Esophagus squamous epithelium (tissue), 5 donors: ENCODE results near the gene EBF4. TPM values are rescaled to one million over a fixed set of nuclear protein-coding genes. Genes with fewer than 3 reads are reported as not detected.

Experiments
- DNase-seq: peaks from one replicate; lab custom pipeline; 2025; lab: John Stamatoyannopoulos, UW
- H3K27ac ChIP-seq, 4 donors: fragments of 200-600 bp; sonication (generic); one replicate each; pipeline ENCODE4 v1.5.1; 2016 to 2019; ENCODE audit warnings: mild to moderate bottlenecking in 1 of 4
- H3K27me3 ChIP-seq, 4 donors: fragments of 200-600 bp; sonication (generic); 1 replicate in 3 of 4; 2 replicates in 1 of 4; pipeline versions ENCODE4 v1.5.1 to v1.6.0; 2017 to 2021; ENCODE audit warnings: antibody characterized with exemption in 1 of 4
- H3K36me3 ChIP-seq, 3 donors: fragments of 200-600 bp; sonication (generic); one replicate each; pipeline ENCODE4 v1.5.1; 2016 to 2019
- H3K4me1 ChIP-seq, 3 donors: fragments of 200-600 bp; sonication (generic); one replicate each; pipeline ENCODE4 v1.5.1; 2017 to 2019
- H3K4me3 ChIP-seq, 4 donors: fragments of 200-600 bp; sonication (generic); 1 replicate in 3 of 4; 2 replicates in 1 of 4; pipeline ENCODE4 v1.5.1; 2016 to 2019; ENCODE audit warnings: mild to moderate bottlenecking in 2 of 4, moderate library complexity in 1 of 4
- H3K9me3 ChIP-seq, 3 donors: fragments of 200-600 bp; sonication (generic); one replicate each; pipeline ENCODE4 v1.5.1; 2016 to 2019
- CTCF ChIP-seq, 6 experiments: fragments of 450-650 bp in 4 of 6; fragments of 200-600 bp in 2 of 6; sonication (generic) in 2 of 6; IDR thresholded peaks; one replicate each; pipeline ENCODE4 v1.5.1; 2016 to 2019; ENCODE audit warnings: antibody characterized with exemption in 6 of 6, mild to moderate bottlenecking in 4 of 6, moderate library complexity in 4 of 6
- POLR2A ChIP-seq, 4 donors: fragments of 450-650 bp; IDR thresholded peaks; one replicate each; pipeline ENCODE4 v1.6.1; 2017; ENCODE audit warnings: antibody characterized with exemption in 4 of 4, mild to moderate bottlenecking in 4 of 4, moderate library complexity in 3 of 4
- WGBS, 2 donors: methylation state at CpG; one replicate each; pipeline ENCODE4 v1.1.5; 2018; 5-methylcytosine and 5-hydroxymethylcytosine counted together
- intact Hi-C: fragments of 100-400 bp; cut with DNase I; formaldehyde crosslinking; loops from one replicate; pipeline ENCODE4 v1.15.0; 2022
- total RNA-seq, 4 donors: library from RNA; depleted of rRNA; stranded (reverse); fragments of >200 nt; gene quantifications; one replicate each; pipeline ENCODE4 v1.1.0, GENCODE V29; 2016
- donor health status: DM: yes; HTN: yes; CAD: no.

Gene EBF4
- total RNA-seq, 4 donors from 2014 or later = 3.2 to 10.4 (median 7.2) TPM

DNA sequence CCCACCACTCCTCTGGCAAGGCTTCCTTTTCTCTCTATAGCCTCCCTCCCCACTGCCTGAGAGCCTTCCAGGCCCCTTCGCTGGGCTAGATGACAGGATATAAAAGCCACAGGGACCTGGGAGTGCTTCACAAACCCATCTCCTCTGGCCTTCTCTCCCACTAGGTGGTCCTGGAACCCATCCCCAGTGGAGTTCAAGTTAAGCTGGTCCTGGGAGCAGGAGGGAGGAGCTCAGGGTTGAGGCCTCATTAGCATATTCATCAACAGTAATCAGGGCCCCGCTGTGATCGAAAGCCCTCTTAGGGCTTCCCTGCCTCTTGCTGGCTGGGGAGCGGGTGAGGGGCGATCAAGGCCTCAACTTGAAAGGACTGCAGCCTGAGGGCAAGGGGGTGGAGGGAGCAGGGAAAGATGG, 9.1 kb downstream of the EBF4 start:
- 74 to 83% methylated on average over 1 to 3 of the region's 5 CpGs for WGBS, 2 donors

DNA sequence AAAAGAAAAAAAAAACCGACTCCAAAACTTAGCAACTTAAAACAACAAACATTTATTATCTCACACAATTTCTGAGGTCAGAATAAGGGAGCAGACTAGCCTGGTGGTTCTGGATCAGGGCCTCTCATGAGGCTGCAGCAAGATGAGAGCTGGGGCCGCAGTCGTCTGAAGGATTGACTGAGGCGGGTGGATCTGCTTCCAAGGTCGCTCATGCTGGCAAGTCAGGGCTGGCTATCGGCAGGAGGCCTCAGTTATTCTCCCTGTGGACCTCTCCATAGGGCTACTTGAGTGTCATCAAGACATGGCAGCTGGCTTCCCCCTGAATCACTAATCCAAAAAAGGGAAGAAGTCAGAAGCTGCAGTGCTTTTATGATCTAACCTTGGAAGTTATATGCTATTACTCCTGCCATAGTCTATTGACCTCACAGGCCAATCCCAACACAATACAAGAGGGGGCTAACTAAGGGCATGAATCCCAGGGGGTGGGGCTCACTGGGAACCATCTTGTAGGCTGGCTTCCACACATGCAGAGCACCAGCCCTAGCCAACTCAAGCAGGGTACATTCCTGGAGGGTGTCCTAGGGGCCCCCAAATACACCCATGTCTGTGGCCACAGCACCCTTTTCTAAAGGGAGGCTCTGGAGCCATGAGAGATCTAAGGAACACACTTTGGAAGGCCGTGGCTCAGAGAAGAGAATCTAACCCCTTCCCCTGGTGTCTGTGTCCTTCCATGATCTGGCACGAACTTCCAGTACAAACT, 11.3 kb downstream of the EBF4 start:
- no peaks in the 10 kb centered on the region for H3K9me3 ChIP-seq
- no peak overlapping the region for H3K27ac ChIP-seq
- 82 to 85% methylated on average over 7 to 8 of the region's 8 CpGs for WGBS, 2 donors
- H3K27me3 ChIP-seq = peaks cover 0 to 14% (median 0%) of the 10 kb centered on the region in 4 donors
- intact Hi-C loops = no loop called here
- no peak overlapping the region for H3K4me3 ChIP-seq
- H3K36me3 ChIP-seq = no peaks in the 10 kb centered on the region
- no peaks in the 10 kb centered on the region for H3K4me1 ChIP-seq
- DNase-seq = no peak
- TF ChIP-seq CTCF (IDR thresholded peaks at IDR 0.05) (no peak), POLR2A (IDR thresholded peaks at IDR 0.05) (no peak)

More for the DNA sequence above, 9.1 kb downstream of the EBF4 start:
- TF ChIP-seq POLR2A (IDR thresholded peaks at IDR 0.05) = no peak
- TF ChIP-seq CTCF (IDR thresholded peaks at IDR 0.05) = no peak
- Histone ChIP-seq H3K4me3 (no peak overlapping the region), H3K27me3 (peaks cover 0 to 30% (median 0%) of the 10 kb centered on the region in 4 donors), H3K9me3 (no peaks in the 10 kb centered on the region), H3K36me3 (no peaks in the 10 kb centered on the region), H3K4me1 (no peaks in the 10 kb centered on the region), H3K27ac (no peak overlapping the region)
- no peak for DNase-seq
- intact Hi-C loops = no loop called here

GRCh38 chr20:2705931-2706645, 13.5 kb downstream of the EBF4 start:
- 85 to 91% methylated on average over 12 to 14 of the region's 14 CpGs for WGBS, 2 donors
- TF ChIP-seq POLR2A (IDR thresholded peaks at IDR 0.05) = no peak
- TF ChIP-seq CTCF (IDR thresholded peaks at IDR 0.05) = no peak
- intact Hi-C loops = no loop called here
- no peak for DNase-seq
- H3K4me1 ChIP-seq = no peaks in the 10 kb centered on the region
- no peak overlapping the region for H3K27ac ChIP-seq
- no peaks in the 10 kb centered on the region for H3K36me3 ChIP-seq
- H3K4me3 ChIP-seq = no peak overlapping the region
- H3K27me3 ChIP-seq = peaks cover 0 to 17% (median 0%) of the 10 kb centered on the region in 4 donors
- no peaks in the 10 kb centered on the region for H3K9me3 ChIP-seq

DNA sequence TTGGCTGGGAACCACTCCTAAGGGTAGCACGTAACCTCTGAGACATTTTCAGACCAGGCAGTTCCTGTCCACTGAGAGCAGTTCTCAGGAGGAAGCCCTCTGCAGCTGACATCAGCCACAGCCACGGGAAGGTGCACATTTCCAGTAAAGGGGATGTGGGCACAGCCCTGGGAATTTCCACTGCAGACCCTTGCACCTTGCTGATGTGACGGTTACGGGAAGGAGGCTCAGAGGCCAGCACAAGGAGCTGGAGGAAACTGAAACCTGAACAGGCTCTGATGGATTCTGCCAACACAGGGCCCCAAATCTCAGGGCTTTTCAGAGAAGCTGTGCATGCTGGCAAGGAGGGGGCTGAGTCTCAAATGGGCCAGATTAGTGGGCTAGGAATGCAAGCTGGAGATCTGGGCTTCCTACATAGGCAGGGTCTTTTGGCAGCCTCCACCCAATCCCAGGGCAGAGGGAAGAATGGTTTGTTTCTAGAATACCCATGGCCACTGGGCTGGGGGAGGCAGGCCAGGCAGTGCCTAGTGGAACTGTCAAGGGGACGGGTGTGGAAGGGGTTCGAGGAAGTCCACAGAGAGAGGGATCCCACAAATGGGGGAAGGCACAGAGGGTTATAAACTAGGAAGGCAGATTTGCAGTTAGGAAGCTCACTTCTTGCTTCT, 14.2 kb downstream of the EBF4 start:
- H3K36me3 ChIP-seq = no peaks in the 10 kb centered on the region
- 70 to 80% methylated on average over 4 to 6 of the region's 6 CpGs for WGBS, 2 donors
- H3K9me3 ChIP-seq = no peaks in the 10 kb centered on the region
- TF ChIP-seq POLR2A (IDR thresholded peaks at IDR 0.05) (no peak), CTCF (IDR thresholded peaks at IDR 0.05) (no peak)
- H3K27ac ChIP-seq = no peak overlapping the region
- H3K4me3 ChIP-seq = no peak overlapping the region
- no peak for DNase-seq
- peaks cover 0 to 11% (median 0%) of the 10 kb centered on the region in 4 donors for H3K27me3 ChIP-seq
- no peaks in the 10 kb centered on the region for H3K4me1 ChIP-seq
- intact Hi-C loops = no loop called here
